Measurements from ENCODE around the gene BTBD17.
"Not testable (repeated sequence)": the region's sequence is repeated elsewhere in the genome, so short reads cannot be mapped to it uniquely, and the experiment has no call there.

The BTBD17 gene

GRCh38 chr17:74361230-74362068 is at the start of gene BTBD17:
TSS of gene BTBD17 (minus strand) at chr17:74361868. CDS start at chr17:74361819, 49 bp downstream.
- no peak for DNase-seq

- no peak for DNase-seq
Observed at GRCh38 chr17:74410001-74410443, 48.4 kb upstream of the BTBD17 start.

- no peak for DNase-seq
Observed at GRCh38 chr17:74408815-74409214, 47.1 kb upstream of the BTBD17 start.

- no peak for DNase-seq
Observed at GRCh38 chr17:74408262-74408661, 46.6 kb upstream of the BTBD17 start.

GRCh38 chr17:74407384-74407783 is 45.7 kb upstream of the BTBD17 start:
- DNase-seq, result no peak

- DNase-seq, result not testable (repeated sequence)
Observed at GRCh38 chr17:74405311-74405710, 43.6 kb upstream of the BTBD17 start.

GRCh38 chr17:74404789-74405188 is 43.1 kb upstream of the BTBD17 start:
- no peak for DNase-seq

- DNase-seq, result no peak
Observed at GRCh38 chr17:74404218-74404617, 42.5 kb upstream of the BTBD17 start.

- no peak for DNase-seq
Observed at GRCh38 chr17:74403512-74404137, 42.0 kb upstream of the BTBD17 start.

GRCh38 chr17:74402048-74402447 is 40.4 kb upstream of the BTBD17 start:
- DNase-seq, result no peak

GRCh38 chr17:74396567-74396966 is 34.9 kb upstream of the BTBD17 start:
- no peak for DNase-seq

GRCh38 chr17:74394977-74395376 is 33.3 kb upstream of the BTBD17 start:
- DNase-seq, result no peak

GRCh38 chr17:74394275-74394950 is 32.7 kb upstream of the BTBD17 start:
- DNase-seq, result no peak

GRCh38 chr17:74393346-74393942 is 31.8 kb upstream of the BTBD17 start:
- no peak for DNase-seq

- DNase-seq, result no peak
Observed at GRCh38 chr17:74392848-74393247, 31.2 kb upstream of the BTBD17 start.

GRCh38 chr17:74391771-74392170 is 30.1 kb upstream of the BTBD17 start:
- no peak for DNase-seq

- no peak for DNase-seq
Observed at GRCh38 chr17:74390680-74391653, 29.3 kb upstream of the BTBD17 start.

- no peak for DNase-seq
Observed at GRCh38 chr17:74389937-74390679, 28.4 kb upstream of the BTBD17 start.

- no peak for DNase-seq
Observed at GRCh38 chr17:74389084-74389753, 27.6 kb upstream of the BTBD17 start.

- DNase-seq, result no peak
Observed at GRCh38 chr17:74387365-74388218, 25.9 kb upstream of the BTBD17 start.
